Retina (tissue), 1 donor: ENCODE data around the gene C1QTNF6.

Experiments
- DNase-seq: peaks from one replicate; pipeline ENCODE4 v3.0.0-alpha.2; 2016

Gene C1QTNF6

DNA sequence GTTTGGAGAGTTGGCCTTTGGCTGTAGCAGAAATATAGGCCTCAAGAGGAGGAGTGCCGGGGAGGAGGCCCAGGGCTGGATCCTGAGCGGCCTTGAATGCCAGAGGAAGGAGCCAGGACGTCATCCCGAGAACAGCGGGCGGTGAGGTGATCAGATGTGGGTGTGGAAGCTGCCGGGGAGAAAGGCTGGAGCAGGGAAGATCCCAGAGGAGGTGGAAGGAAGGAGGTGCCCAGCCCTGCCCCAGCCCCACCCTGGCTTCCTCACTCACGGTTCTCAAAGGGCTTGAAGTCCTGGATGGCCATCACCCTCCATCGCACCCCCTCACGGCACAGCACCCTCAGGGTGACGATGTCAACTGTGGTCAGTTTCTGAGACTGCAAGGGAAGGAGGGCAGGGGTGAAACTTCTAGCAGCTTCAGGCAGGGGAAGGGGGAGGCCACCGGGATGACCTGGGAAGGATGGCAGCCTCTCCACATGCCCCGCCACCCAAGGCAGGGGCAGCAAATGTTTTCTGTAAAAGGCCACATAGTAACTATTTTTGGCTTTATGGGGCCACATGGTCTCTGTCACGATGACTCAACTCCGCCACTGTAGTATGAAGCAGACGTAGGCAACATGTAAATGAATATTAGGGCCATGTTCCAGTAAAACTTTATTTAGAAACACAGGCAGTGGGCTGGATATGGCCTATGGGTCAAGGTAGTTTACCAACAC lies 49.0 kb downstream of the C1QTNF6 start:
- no peak for DNase-seq

DNA sequence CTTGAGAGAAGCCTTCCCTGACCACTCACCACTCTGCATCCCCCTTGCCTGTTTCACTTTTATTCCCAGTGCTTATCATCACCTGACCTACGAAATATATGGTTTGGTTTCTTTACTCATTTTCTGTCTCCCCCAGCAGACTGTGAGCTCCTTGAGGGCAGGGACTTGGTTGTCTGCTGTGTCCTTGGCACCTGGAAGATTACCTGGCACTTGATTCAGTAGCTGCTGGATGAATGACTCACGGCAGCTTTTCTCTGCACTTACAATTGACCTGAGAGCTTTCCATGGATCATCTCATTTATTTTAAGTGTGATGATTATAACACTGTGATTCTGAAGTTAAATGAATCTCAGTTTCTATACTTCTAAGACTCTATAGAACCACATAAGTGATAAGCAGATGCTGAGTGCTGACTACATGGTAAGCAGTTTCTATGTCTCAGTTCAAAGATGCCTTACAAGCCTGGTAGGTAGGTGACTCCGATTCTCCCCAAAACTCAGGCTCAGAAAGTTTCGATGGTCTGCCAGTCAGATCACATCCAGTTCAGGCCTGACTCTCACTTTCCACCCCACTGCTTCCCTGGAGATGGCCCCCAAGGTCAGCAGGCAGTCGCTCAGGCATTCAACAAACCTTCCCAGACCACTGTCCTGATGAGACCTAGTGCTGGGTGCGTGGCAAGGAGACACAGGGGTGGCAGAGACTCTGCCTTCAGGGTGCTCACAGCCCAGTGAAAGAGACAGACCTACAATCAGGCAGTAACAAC lies 50.0 kb downstream of the C1QTNF6 start:
- DNase-seq, result no peak

DNA sequence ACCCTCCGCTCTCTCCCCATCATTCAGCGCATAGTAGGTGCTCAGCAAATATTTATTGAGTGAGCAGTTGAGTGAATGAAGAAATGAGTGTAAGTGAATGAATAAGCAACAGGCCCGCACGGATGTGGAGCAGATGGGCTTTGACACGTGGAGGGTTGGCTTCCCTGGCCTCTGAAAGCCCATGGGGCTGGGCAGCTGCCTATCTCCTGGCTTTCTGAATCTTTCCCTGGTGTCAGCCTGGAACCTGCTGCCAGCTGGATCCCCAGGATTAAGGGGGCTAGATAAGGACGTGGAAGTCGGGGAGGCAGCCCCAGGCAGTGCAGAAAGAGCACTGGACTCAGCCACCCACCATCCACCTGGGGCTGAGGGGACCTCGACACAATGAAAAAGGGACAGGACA lies 50.9 kb downstream of the C1QTNF6 start:
- DNase-seq, result peak; percentile 23

GRCh38 chr22:37135023-37135422 lies 53.0 kb downstream of the C1QTNF6 start:
- DNase-seq, result no peak

DNA sequence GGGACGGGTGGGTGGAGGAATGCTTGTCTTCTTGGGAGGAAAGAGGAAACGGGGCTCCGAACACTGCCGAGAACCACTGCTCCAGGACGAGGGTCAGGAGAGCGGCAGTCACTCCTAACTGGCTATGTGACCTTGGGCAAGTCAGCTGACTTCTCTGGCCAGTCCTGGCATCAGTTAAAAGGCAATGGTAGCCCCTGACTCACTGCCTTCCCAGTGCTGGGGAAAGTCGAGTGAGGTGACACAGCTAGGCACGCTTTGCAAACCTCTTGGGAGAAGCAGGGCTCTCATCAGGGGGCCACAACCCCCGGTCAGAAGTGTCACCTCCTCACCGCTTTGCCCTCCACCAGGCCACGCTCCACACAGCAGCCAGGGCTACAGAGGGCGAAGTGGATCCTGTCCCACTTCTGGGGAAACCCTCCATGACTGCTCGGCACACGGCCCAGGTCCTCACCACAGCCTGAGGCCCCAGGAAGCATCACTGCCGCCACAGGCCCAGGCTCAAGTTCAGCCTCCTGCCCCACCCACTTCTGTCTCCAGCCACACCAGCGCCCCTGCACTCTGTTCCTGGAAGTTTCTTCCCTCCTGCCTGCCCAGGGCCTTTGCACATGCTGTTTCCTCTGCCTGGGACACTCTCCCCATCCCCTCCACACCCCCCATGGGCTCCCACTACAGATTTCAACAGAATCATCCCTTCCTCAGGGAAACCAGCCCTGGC lies 54.6 kb downstream of the C1QTNF6 start:
- no peak for DNase-seq

GRCh38 chr22:37132773-37133172 lies 55.3 kb downstream of the C1QTNF6 start:
- no peak for DNase-seq
